OCI-LY7 (cell line): ENCODE measurements around the gene ZNF232.

Source experiments
- EZH2phosphoT487 ChIP-seq: fragments of 200-600 bp; sonication (generic); IDR thresholded peaks from 2 replicates; pipeline ENCODE4 v1.6.1; 2018; ENCODE audit warnings: low read depth, borderline replicate concordance, mild to moderate bottlenecking, mixed run types, antibody characterized with exemption, low read length, moderate library complexity, mixed read lengths
- TF ChIP-seq, protein P1 (sequence below): fragments of 200-600 bp; sonication (generic); conservative IDR thresholded peaks from 2 replicates; pipeline ENCODE4 v1.5.1; 2014; ENCODE audit warnings: mild to moderate bottlenecking, antibody characterized with exemption, low read length, moderate library complexity, mixed read lengths

DNA sequence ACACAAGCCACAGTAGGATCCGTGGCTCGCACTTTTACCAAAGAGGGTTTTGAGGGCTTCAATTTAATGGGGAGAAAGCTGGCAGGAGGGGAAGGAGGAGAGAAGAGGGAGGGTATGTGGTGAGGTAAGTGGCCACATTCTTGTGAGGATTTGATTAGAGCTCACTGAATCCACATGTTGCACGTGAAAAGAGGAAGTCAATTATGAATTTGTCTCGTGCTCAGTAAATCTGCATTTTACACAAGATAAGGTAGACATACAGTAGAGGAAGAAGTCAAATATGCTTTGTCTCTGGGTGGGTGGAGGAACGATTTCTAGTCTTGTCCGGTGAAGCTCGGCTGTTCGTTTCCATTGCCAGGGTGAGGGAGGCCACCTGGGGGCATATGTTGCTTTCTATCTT, 862 bp downstream of the ZNF232 start:
- no peak for TF ChIP-seq EZH2phosphoT487
- TF ChIP-seq, protein P1, sequence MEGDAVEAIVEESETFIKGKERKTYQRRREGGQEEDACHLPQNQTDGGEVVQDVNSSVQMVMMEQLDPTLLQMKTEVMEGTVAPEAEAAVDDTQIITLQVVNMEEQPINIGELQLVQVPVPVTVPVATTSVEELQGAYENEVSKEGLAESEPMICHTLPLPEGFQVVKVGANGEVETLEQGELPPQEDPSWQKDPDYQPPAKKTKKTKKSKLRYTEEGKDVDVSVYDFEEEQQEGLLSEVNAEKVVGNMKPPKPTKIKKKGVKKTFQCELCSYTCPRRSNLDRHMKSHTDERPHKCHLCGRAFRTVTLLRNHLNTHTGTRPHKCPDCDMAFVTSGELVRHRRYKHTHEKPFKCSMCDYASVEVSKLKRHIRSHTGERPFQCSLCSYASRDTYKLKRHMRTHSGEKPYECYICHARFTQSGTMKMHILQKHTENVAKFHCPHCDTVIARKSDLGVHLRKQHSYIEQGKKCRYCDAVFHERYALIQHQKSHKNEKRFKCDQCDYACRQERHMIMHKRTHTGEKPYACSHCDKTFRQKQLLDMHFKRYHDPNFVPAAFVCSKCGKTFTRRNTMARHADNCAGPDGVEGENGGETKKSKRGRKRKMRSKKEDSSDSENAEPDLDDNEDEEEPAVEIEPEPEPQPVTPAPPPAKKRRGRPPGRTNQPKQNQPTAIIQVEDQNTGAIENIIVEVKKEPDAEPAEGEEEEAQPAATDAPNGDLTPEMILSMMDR = no peak; the same call in 1 of the 2 replicates
